ENCODE results near the gene RPS3A.
A peak's percentile ranks its signal among the peaks of the same experiment; 100 is the strongest.
"Not testable (repeated sequence)": the region's sequence is repeated elsewhere in the genome, so short reads cannot be mapped to it uniquely, and the experiment has no call there.

RPS3A gene

DNA sequence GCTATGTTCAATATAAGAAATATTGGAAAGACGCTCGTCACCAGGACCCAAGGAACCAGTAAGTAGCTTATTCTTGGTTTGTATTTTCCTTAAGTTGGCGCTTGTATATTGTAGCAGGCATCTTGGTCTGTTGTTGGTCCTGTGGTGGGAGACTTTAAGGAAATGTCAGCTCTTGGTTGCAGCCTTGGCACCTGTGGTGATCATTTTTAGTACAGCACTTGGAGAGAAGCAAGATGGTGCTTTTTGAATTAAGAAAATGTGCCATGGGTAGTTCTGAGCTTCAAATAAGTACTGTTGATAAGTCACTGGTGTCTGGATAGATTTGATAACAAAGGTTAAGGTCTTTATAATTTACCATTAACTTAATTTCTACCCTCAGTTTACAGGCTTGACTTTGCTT lies 1.1 kb downstream of the RPS3A start:
- peak overlapping the region; percentile 99 for H3K27ac Mint-ChIP-seq
- no peaks in the 10 kb centered on the region for H3K27me3 Mint-ChIP-seq
- H3K36me3 Mint-ChIP-seq: peaks cover 26% of the 10 kb centered on the region
- peak overlapping the region; percentile 99 for H3K4me3 Mint-ChIP-seq
- no peaks in the 10 kb centered on the region for H3K9me3 Mint-ChIP-seq (ENCODE audit: low read depth)
- peaks cover 45% of the 10 kb centered on the region for H3K4me1 Mint-ChIP-seq (ENCODE audit: low read depth)

- no peaks in the 10 kb centered on the region for H3K27me3 Mint-ChIP-seq
- peaks cover 31% of the 10 kb centered on the region for H3K36me3 Mint-ChIP-seq
- H3K9me3 Mint-ChIP-seq (ENCODE audit: low read depth): no peaks in the 10 kb centered on the region
- peak overlapping the region; percentile 99 for H3K4me3 Mint-ChIP-seq
- peaks cover 45% of the 10 kb centered on the region for H3K4me1 Mint-ChIP-seq (ENCODE audit: low read depth)
- peak overlapping the region; percentile 46 for H3K27ac Mint-ChIP-seq
These were observed 4.3 kb downstream of the RPS3A start for GRCh38 chr4:151103758-151104157.

GRCh38 chr4:151104621-151105020 lies 5.2 kb downstream of the RPS3A start:
- Mint-ChIP-seq H3K27ac (no peak overlapping the region), H3K4me3 (peak overlapping the region; percentile 49), H3K27me3 (no peaks in the 10 kb centered on the region), H3K36me3 (peaks cover 31% of the 10 kb centered on the region), H3K4me1 (ENCODE audit: low read depth) (peaks cover 42% of the 10 kb centered on the region), H3K9me3 (ENCODE audit: low read depth) (no peaks in the 10 kb centered on the region)

GRCh38 chr4:151105454-151106032 lies 6.1 kb downstream of the RPS3A start:
- peaks cover 38% of the 10 kb centered on the region for H3K4me1 Mint-ChIP-seq (ENCODE audit: low read depth)
- H3K9me3 Mint-ChIP-seq (ENCODE audit: low read depth): no peaks in the 10 kb centered on the region
- peaks cover 24% of the 10 kb centered on the region for H3K36me3 Mint-ChIP-seq
- H3K27ac Mint-ChIP-seq: peak overlapping the region; percentile 46
- no peaks in the 10 kb centered on the region for H3K27me3 Mint-ChIP-seq
- no peak overlapping the region for H3K4me3 Mint-ChIP-seq

DNA sequence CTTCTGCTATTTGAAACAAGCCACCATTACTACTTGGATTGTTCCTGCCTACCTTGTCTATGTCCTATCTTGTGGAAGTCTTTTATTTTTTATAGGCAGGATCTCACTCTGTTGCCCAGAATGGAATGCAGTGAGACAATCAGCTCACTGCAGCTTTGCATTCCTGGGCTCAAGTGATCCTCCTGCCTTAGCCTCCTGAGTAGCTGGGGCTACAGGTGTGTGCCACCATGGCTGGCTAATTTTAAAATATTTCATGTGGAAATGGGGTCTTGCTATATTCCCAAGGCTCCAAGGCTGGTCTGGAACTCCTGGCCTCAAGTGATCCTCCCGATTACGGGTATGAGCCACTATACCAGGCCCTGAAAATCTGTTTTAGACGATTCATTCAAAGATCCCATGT lies 7.6 kb downstream of the RPS3A start:
- no peaks in the 10 kb centered on the region for H3K9me3 Mint-ChIP-seq (ENCODE audit: low read depth)
- H3K27me3 Mint-ChIP-seq: no peaks in the 10 kb centered on the region
- peaks cover 14% of the 10 kb centered on the region for H3K36me3 Mint-ChIP-seq
- no peak overlapping the region for H3K27ac Mint-ChIP-seq
- peaks cover 28% of the 10 kb centered on the region for H3K4me1 Mint-ChIP-seq (ENCODE audit: low read depth)
- no peak overlapping the region for H3K4me3 Mint-ChIP-seq

GRCh38 chr4:151110236-151110635 lies 10.8 kb downstream of the RPS3A start:
- Mint-ChIP-seq H3K36me3 (peaks cover 4% of the 10 kb centered on the region), H3K4me1 (ENCODE audit: low read depth) (peaks cover 7% of the 10 kb centered on the region), H3K9me3 (ENCODE audit: low read depth) (no peaks in the 10 kb centered on the region), H3K4me3 (no peak overlapping the region), H3K27me3 (no peaks in the 10 kb centered on the region), H3K27ac (no peak overlapping the region)

DNA sequence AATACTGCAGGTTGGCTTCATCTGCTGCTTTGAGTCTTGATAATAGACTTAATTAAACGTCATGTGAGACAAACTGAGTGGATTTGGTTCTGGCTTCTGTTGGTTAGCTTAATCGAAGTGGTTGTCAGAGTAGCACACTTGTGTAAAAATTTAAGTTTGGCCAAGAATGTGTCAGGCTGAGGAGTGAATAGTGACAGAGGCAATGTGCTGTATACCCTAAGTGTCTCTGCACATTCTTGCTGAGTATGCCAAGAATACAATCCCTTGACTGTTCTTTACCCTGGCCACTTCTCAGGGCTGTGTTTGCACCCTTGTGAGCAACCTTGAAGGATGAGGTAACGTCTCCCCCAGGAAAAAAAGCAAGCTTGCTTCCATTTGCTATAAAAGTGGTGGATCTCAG lies 14.9 kb downstream of the RPS3A start:
- Mint-ChIP-seq H3K9me3 (ENCODE audit: low read depth) (no peaks in the 10 kb centered on the region), H3K36me3 (no peaks in the 10 kb centered on the region), H3K4me1 (ENCODE audit: low read depth) (peaks cover 1% of the 10 kb centered on the region), H3K4me3 (no peak overlapping the region), H3K27me3 (no peaks in the 10 kb centered on the region), H3K27ac (no peak overlapping the region)

DNA sequence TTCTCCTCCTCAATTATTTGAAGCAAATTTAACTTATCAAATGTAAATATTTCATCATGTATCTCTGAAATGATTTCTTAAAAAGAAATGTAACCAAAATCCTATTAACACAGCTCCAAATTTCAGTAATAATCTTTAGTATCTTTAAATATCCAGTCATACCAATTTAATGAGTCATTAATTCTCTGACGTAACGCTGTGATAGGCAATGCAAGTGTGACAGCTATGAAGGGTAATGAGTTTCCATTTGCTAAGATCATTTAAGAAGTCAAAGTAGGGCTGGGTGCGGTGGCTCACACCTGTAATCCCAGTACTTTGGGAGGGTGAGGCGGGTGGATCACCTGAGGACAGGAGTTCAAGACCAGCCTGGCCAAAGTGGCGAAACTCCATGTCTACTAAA lies 15.6 kb downstream of the RPS3A start:
- Mint-ChIP-seq H3K9me3 (ENCODE audit: low read depth) (no peaks in the 10 kb centered on the region), H3K27me3 (no peaks in the 10 kb centered on the region), H3K4me1 (ENCODE audit: low read depth) (peaks cover 1% of the 10 kb centered on the region), H3K4me3 (no peak overlapping the region), H3K27ac (no peak overlapping the region), H3K36me3 (no peaks in the 10 kb centered on the region)

DNA sequence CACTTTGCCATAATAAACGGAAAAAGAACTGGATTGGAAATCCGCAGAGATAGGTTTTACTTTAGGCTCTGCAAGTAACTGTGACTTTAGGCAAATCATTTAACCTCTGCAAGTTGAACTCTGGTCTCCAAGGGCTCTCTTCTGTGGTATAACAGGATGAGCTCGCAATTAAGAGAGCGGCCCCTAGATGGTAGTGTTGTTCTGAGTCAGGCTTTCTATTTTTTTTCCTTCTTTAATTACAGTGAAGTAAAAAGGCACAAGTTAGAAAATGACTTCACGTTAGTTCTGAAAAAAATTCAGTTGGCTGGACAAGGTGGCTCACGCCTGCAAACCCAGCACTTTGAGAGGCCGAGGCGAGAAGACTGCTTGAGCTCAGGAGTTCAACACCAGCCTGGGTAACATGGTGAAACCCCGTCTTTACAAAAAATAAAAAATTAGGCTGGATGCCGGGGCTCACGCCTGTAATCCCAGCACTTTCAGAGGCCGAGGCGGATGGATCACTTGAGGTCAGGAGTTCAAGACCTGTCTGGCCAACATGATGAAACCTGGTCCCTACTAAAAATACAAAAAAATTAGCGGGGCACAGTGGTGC lies 18.0 kb downstream of the RPS3A start:
- Mint-ChIP-seq H3K36me3 (no peaks in the 10 kb centered on the region), H3K4me1 (ENCODE audit: low read depth) (peaks cover 5% of the 10 kb centered on the region), H3K27me3 (no peaks in the 10 kb centered on the region), H3K4me3 (no peak overlapping the region), H3K27ac (no peak overlapping the region), H3K9me3 (ENCODE audit: low read depth) (no peaks in the 10 kb centered on the region)

GRCh38 chr4:151129796-151130195 lies 30.4 kb downstream of the RPS3A start:
- H3K36me3 Mint-ChIP-seq: no peaks in the 10 kb centered on the region
- no peaks in the 10 kb centered on the region for H3K4me1 Mint-ChIP-seq (ENCODE audit: low read depth)
- H3K27me3 Mint-ChIP-seq: no peaks in the 10 kb centered on the region
- no peaks in the 10 kb centered on the region for H3K9me3 Mint-ChIP-seq (ENCODE audit: low read depth)
- H3K27ac Mint-ChIP-seq: no peak overlapping the region
- no peak overlapping the region for H3K4me3 Mint-ChIP-seq

GRCh38 chr4:151133311-151133710 lies 33.9 kb downstream of the RPS3A start:
- H3K27me3 Mint-ChIP-seq: no peaks in the 10 kb centered on the region

GRCh38 chr4:151136048-151136447 lies 36.6 kb downstream of the RPS3A start:
- not testable (repeated sequence) for H3K27me3 Mint-ChIP-seq; H3K4me3 Mint-ChIP-seq; H3K4me1 Mint-ChIP-seq (ENCODE audit: low read depth); H3K27ac Mint-ChIP-seq; H3K36me3 Mint-ChIP-seq; H3K9me3 Mint-ChIP-seq (ENCODE audit: low read depth)

More at GRCh38 chr4:151133311-151133710, 33.9 kb downstream of the RPS3A start:
- H3K27ac Mint-ChIP-seq: no peak overlapping the region
- H3K9me3 Mint-ChIP-seq (ENCODE audit: low read depth): no peaks in the 10 kb centered on the region
- no peak overlapping the region for H3K4me3 Mint-ChIP-seq
- H3K36me3 Mint-ChIP-seq: no peaks in the 10 kb centered on the region
- no peaks in the 10 kb centered on the region for H3K4me1 Mint-ChIP-seq (ENCODE audit: low read depth)

DNA sequence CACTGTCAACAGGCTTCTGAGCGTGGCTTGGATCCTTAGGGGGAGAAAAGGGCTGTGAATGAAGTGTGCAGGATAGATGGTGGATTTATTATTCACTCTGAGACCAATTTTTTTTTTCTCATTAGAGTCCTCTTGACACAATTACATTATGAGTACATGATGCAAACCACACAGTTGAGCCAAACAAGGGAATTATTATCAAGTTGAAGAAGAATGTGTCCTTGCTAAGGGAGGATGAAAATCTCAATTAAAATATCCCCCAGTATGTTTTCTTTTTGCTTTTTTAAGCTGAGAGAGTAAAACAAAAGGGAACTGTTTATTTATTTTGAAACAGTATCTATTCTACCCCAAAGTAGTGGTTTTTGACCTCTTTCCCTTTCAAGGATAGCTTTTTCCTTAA lies 40.4 kb downstream of the RPS3A start:
- Mint-ChIP-seq H3K27me3 (no peaks in the 10 kb centered on the region), H3K4me1 (ENCODE audit: low read depth) (no peaks in the 10 kb centered on the region), H3K27ac (no peak overlapping the region), H3K36me3 (peaks cover 3% of the 10 kb centered on the region), H3K4me3 (no peak overlapping the region), H3K9me3 (ENCODE audit: low read depth) (no peaks in the 10 kb centered on the region)

GRCh38 chr4:151142758-151143157 lies 43.3 kb downstream of the RPS3A start:
- H3K4me3 Mint-ChIP-seq: no peak overlapping the region
- H3K27me3 Mint-ChIP-seq: no peaks in the 10 kb centered on the region
- no peaks in the 10 kb centered on the region for H3K4me1 Mint-ChIP-seq (ENCODE audit: low read depth)
- no peaks in the 10 kb centered on the region for H3K9me3 Mint-ChIP-seq (ENCODE audit: low read depth)
- no peak overlapping the region for H3K27ac Mint-ChIP-seq
- H3K36me3 Mint-ChIP-seq: peaks cover 3% of the 10 kb centered on the region

GRCh38 chr4:151143162-151143561 lies 43.7 kb downstream of the RPS3A start:
- Mint-ChIP-seq H3K36me3 (peaks cover 3% of the 10 kb centered on the region), H3K9me3 (ENCODE audit: low read depth) (no peaks in the 10 kb centered on the region), H3K27me3 (no peaks in the 10 kb centered on the region), H3K4me3 (no peak overlapping the region), H3K27ac (no peak overlapping the region), H3K4me1 (ENCODE audit: low read depth) (no peaks in the 10 kb centered on the region)

GRCh38 chr4:151143811-151144210 lies 44.4 kb downstream of the RPS3A start:
- H3K27me3 Mint-ChIP-seq: no peaks in the 10 kb centered on the region

More at GRCh38 chr4:151143811-151144210, 44.4 kb downstream of the RPS3A start:
- no peak overlapping the region for H3K27ac Mint-ChIP-seq
- no peaks in the 10 kb centered on the region for H3K4me1 Mint-ChIP-seq (ENCODE audit: low read depth)
- no peak overlapping the region for H3K4me3 Mint-ChIP-seq
- H3K9me3 Mint-ChIP-seq (ENCODE audit: low read depth): no peaks in the 10 kb centered on the region
- H3K36me3 Mint-ChIP-seq: peaks cover 3% of the 10 kb centered on the region

All from activated naive CD8-positive, alpha-beta T cell (primary cell).